Caco-2 (cell line): ENCODE data around the gene LRRC38. TPM values are rescaled to one million over a fixed set of nuclear protein-coding genes. Genes with fewer than 3 reads are reported as not detected.

ENCODE experiments used
- BruUV-seq: library from RNA; stranded (reverse); fragments of 400-500 nt; replicated peaks from 2 replicates; lab custom pipeline; 2021; lab: Mats Ljungman, UMichigan
- CTCF ChIA-PET: fragments of 300-600 bp; sonication (Branson Sonifier 250); formaldehyde crosslinking; loops from one replicate; lab custom pipeline; 2022; ENCODE audit warnings: antibody characterized with exemption; lab: Charles Lee
- POLR2A ChIA-PET: fragments of 300-600 bp; sonication (Branson Sonifier 250); formaldehyde crosslinking; loops from one replicate; lab custom pipeline; 2022; ENCODE audit warnings: antibody characterized with exemption; lab: Charles Lee
- DNase-seq, 2 experiments: peaks; one replicate each; pipeline versions ENCODE4 v3.0.0 to v3.0.0-alpha.2; 2020 to 2022
- H3K27me3 ChIP-seq: replicated peaks from 2 replicates; pipeline ENCODE4 v1.6.0; 2011; ENCODE audit warnings: low read length; ENCODE audit not compliant: control insufficient read depth, insufficient read depth
- H3K36me3 ChIP-seq: 2 replicates; pipeline ENCODE4 v1.5.1; 2011; ENCODE audit warnings: low read length; ENCODE audit not compliant: control insufficient read depth, insufficient read depth
- H3K4me1 ChIP-seq: fragments of 250-450 bp; sonication (Bioruptor Pico); 2 replicates; pipeline ENCODE4 v1.5.1; 2020; ENCODE audit warnings: mild to moderate bottlenecking
- H3K4me3 ChIP-seq: 2 replicates; pipeline ENCODE4 v1.5.1; 2011; ENCODE audit warnings: low read depth, mild to moderate bottlenecking, control low read depth, low read length
- H3K9me3 ChIP-seq: fragments of 250-450 bp; sonication (Bioruptor Pico); 2 replicates; pipeline ENCODE4 v1.5.1; 2020; ENCODE audit warnings: mild to moderate bottlenecking, moderate library complexity
- H3K27ac Mint-ChIP-seq: one replicate; pipeline ENCODE4 v1.8.0; 2022; ENCODE audit warnings: mixed read lengths; ENCODE audit not compliant: unreplicated experiment
- H3K27me3 Mint-ChIP-seq: one replicate; pipeline ENCODE4 v1.8.0; 2022; ENCODE audit warnings: mixed read lengths; ENCODE audit not compliant: insufficient read depth, unreplicated experiment
- H3K36me3 Mint-ChIP-seq: one replicate; pipeline ENCODE4 v1.8.0; 2022; ENCODE audit warnings: mild to moderate bottlenecking, mixed read lengths; ENCODE audit not compliant: insufficient read depth, unreplicated experiment
- H3K4me1 Mint-ChIP-seq: one replicate; pipeline ENCODE4 v1.8.0; 2022; ENCODE audit warnings: low read depth, mixed read lengths; ENCODE audit not compliant: unreplicated experiment
- H3K4me3 Mint-ChIP-seq: one replicate; pipeline ENCODE4 v1.8.0; 2022; ENCODE audit warnings: mild to moderate bottlenecking, moderate library complexity, mixed read lengths; ENCODE audit not compliant: unreplicated experiment
- H3K9me3 Mint-ChIP-seq: one replicate; pipeline ENCODE4 v1.8.0; 2022; ENCODE audit warnings: mixed read lengths; ENCODE audit not compliant: unreplicated experiment
- intact Hi-C: fragments of 100-400 bp; cut with micrococcal nuclease; formaldehyde crosslinking; loops from one replicate; pipeline ENCODE4 v1.10.0; 2022; ENCODE audit not compliant: unreplicated experiment
- total RNA-seq: library from RNA; stranded (reverse); gene quantifications from 2 replicates; pipeline ENCODE4 v1.2.3, GENCODE V29; 2022
- TF ChIP-seq, protein P1 (sequence below), 2 experiments: fragments of 200-600 bp in 1 of 2; IDR thresholded peaks; 1 replicate in 1 of 2; 2 replicates in 1 of 2; pipeline versions ENCODE4 v1.5.1 to v1.8.0; 2011 to 2022; ENCODE audit warnings: antibody characterized with exemption in 1 of 2, control low read depth in 1 of 2, inconsistent platforms in 1 of 2, low read depth in 1 of 2, low read length in 1 of 2, mild to moderate bottlenecking in 1 of 2, moderate library complexity in 1 of 2; ENCODE audit not compliant: insufficient read depth in 1 of 2, severe bottlenecking in 1 of 2, unreplicated experiment in 1 of 2

Gene LRRC38
- total RNA-seq, 1 experiment from 2014 or later: not detected

DNA sequence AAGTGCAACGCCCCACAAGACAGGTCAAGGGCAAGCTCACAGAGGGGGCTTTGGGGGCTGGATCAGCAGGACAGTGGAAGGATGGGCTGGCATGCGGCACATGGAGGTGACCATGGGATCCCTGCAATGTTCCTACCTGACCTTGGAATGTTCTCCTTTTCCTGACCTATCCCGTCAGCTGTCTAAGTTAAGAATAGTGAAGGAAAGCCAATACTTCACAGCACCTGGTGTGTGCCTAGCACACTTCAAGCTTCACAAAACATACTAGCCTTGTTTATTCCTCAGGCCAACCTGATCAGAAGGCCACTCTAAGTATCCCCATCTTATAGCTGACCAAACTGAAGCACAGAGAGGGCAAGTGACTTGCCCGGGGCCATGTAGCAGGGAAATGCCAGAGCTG lies 31.2 kb downstream of the LRRC38 start:
- POLR2A ChIA-PET: no interaction called here
- no peak overlapping the region for H3K27ac Mint-ChIP-seq

DNA sequence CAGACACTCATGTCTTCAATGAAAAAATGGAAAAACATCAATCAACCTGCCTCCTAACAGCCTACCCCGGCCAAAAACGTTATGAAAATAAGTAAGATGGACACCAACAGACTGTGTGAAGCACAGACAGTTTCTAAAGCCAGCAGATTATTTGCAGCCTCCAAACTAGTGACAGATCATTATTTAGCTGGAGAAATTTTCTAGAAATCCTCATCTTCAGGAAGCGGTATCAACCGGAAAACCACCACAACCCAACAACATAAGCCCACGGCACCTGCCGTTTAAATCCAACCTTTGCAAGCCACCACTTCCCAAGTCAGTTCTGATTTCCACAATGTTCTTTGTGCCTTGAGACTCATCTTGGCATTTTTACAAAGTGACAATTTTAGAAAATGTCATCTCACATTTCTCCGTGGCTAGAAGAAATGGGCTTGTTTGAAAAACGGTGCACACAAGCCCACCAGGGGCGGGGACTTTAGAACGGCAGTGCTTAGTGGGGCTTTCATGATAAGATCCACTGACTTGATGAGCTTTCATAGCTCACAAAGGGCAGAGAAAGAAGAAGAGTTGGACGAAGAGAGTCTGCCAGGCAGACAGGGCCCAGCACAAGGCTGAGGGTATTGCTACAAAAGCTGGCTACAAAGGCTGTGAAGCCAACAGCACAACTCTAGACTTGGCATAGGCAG lies 34.5 kb downstream of the LRRC38 start:
- Mint-ChIP-seq H3K9me3 (peaks cover 8% of the 10 kb centered on the region), H3K27ac (no peak overlapping the region), H3K4me3 (no peak overlapping the region), H3K27me3 (peaks cover 3% of the 10 kb centered on the region), H3K36me3 (no peaks in the 10 kb centered on the region), H3K4me1 (no peaks in the 10 kb centered on the region)
- no peaks in the 10 kb centered on the region for H3K9me3 ChIP-seq
- H3K27me3 ChIP-seq: no peaks in the 10 kb centered on the region
- H3K4me3 ChIP-seq: no peak overlapping the region
- no peaks in the 10 kb centered on the region for H3K4me1 ChIP-seq
- no peaks in the 10 kb centered on the region for H3K36me3 ChIP-seq
- ChIA-PET CTCF (no interaction called here), POLR2A (no interaction called here)
- intact Hi-C loops: no loop called here
- DNase-seq: no peak
- BruUV-seq: no TSS peak
- TF ChIP-seq, protein P1, sequence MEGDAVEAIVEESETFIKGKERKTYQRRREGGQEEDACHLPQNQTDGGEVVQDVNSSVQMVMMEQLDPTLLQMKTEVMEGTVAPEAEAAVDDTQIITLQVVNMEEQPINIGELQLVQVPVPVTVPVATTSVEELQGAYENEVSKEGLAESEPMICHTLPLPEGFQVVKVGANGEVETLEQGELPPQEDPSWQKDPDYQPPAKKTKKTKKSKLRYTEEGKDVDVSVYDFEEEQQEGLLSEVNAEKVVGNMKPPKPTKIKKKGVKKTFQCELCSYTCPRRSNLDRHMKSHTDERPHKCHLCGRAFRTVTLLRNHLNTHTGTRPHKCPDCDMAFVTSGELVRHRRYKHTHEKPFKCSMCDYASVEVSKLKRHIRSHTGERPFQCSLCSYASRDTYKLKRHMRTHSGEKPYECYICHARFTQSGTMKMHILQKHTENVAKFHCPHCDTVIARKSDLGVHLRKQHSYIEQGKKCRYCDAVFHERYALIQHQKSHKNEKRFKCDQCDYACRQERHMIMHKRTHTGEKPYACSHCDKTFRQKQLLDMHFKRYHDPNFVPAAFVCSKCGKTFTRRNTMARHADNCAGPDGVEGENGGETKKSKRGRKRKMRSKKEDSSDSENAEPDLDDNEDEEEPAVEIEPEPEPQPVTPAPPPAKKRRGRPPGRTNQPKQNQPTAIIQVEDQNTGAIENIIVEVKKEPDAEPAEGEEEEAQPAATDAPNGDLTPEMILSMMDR (IDR thresholded peaks at IDR 0.05; ENCODE audit: insufficient read depth in 1 of 2, low read depth in 1 of 2, low read length in 1 of 2, severe bottlenecking in 1 of 2, unreplicated experiment in 1 of 2): no peak

More for the DNA sequence above, 31.2 kb downstream of the LRRC38 start:
- no peak overlapping the region for H3K4me3 Mint-ChIP-seq
- H3K27me3 Mint-ChIP-seq: peaks cover 3% of the 10 kb centered on the region
- CTCF ChIA-PET: no interaction called here
- no peaks in the 10 kb centered on the region for H3K36me3 ChIP-seq
- no TSS peak for BruUV-seq
- H3K9me3 ChIP-seq: no peaks in the 10 kb centered on the region
- no peaks in the 10 kb centered on the region for H3K36me3 Mint-ChIP-seq
- H3K27me3 ChIP-seq: no peaks in the 10 kb centered on the region
- TF ChIP-seq, protein P1 (IDR thresholded peaks at IDR 0.05; ENCODE audit: insufficient read depth in 1 of 2, low read depth in 1 of 2, low read length in 1 of 2, severe bottlenecking in 1 of 2, unreplicated experiment in 1 of 2): no peak
- peaks cover 8% of the 10 kb centered on the region for H3K9me3 Mint-ChIP-seq
- DNase-seq: no peak
- H3K4me1 ChIP-seq: no peaks in the 10 kb centered on the region
- H3K4me1 Mint-ChIP-seq: no peaks in the 10 kb centered on the region
- H3K4me3 ChIP-seq: no peak overlapping the region
- intact Hi-C loops: no loop called here

DNA sequence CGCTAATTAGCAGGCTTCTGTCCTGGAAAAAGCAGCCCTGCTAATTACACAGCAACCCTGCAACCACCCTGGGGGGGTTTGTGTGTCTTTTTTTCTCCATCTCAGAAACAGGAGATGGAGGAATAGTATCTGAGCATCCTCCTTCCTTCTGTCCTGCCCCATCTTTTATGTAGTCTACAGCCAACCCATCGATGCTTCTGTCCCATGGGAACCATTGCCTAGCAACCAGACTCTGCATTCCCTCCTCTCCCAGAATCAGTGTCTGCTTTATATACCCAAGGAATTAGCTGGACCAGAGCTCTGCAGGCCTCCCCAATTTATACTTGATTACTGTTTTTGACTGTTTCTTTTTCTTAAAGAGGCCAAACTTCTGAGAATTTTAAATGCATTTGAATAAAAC lies 35.1 kb downstream of the LRRC38 start:
- intact Hi-C loops: no loop called here
- Mint-ChIP-seq H3K9me3 (peaks cover 8% of the 10 kb centered on the region), H3K27me3 (peaks cover 3% of the 10 kb centered on the region), H3K4me3 (no peak overlapping the region), H3K27ac (no peak overlapping the region), H3K36me3 (no peaks in the 10 kb centered on the region), H3K4me1 (no peaks in the 10 kb centered on the region)
- CTCF ChIA-PET: no interaction called here
- no TSS peak for BruUV-seq
- DNase-seq: no peak
- Histone ChIP-seq H3K4me3 (no peak overlapping the region), H3K4me1 (no peaks in the 10 kb centered on the region), H3K9me3 (no peaks in the 10 kb centered on the region), H3K27me3 (no peaks in the 10 kb centered on the region), H3K36me3 (no peaks in the 10 kb centered on the region)
- TF ChIP-seq, protein P1 (IDR thresholded peaks at IDR 0.05; ENCODE audit: insufficient read depth in 1 of 2, low read depth in 1 of 2, low read length in 1 of 2, severe bottlenecking in 1 of 2, unreplicated experiment in 1 of 2): no peak
- POLR2A ChIA-PET: no interaction called here
